Measurements from ENCODE around the gene ADAM21. TPM values are rescaled to one million over a fixed set of nuclear protein-coding genes. Genes with fewer than 3 reads are reported as not detected.

ADAM21 gene
- polyA plus RNA-seq, 1 donor from 2014 or later: 0.58 TPM

- H3K9me2 ChIP-seq (ENCODE audit: insufficient read depth, low read length): no peaks in the 10 kb centered on the region
- TF ChIP-seq EP300 (conservative IDR thresholded peaks at IDR 0.05; ENCODE audit: poor library complexity, severe bottlenecking) (no peak), REST (IDR thresholded peaks at IDR 0.05; ENCODE audit: borderline replicate concordance) (no peak), POLR2AphosphoS5 (IDR thresholded peaks at IDR 0.05) (no peak), EZH2 (IDR thresholded peaks at IDR 0.05; ENCODE audit: borderline replicate concordance, insufficient read depth, low read length, poor library complexity, severe bottlenecking) (no peak), MXI1 (conservative IDR thresholded peaks at IDR 0.05; ENCODE audit: poor library complexity, severe bottlenecking) (no peak), SMC3 (conservative IDR thresholded peaks at IDR 0.05; ENCODE audit: poor library complexity) (no peak), TAF1 (IDR thresholded peaks at IDR 0.05; ENCODE audit: low read depth) (no peak), CTCF (IDR thresholded peaks at IDR 0.05; ENCODE audit: poor library complexity, severe bottlenecking) (no peak)
- no peaks in the 10 kb centered on the region for H3K79me2 ChIP-seq (replicated peaks; ENCODE audit: insufficient read depth, low read length)
- H3K9ac ChIP-seq (ENCODE audit: low read length): no peak overlapping the region
- no peaks in the 10 kb centered on the region for H3F3A ChIP-seq (ENCODE audit: insufficient read depth, low read length, poor library complexity, severe bottlenecking)
- H2AFZ ChIP-seq (ENCODE audit: low read depth, low read length): no peak overlapping the region
- H3K4me2 ChIP-seq (ENCODE audit: low read length): no peak overlapping the region
- H4K20me1 ChIP-seq (ENCODE audit: insufficient read depth): no peaks in the 10 kb centered on the region
- peaks cover 8% of the 10 kb centered on the region for H3K9me3 ChIP-seq (ENCODE audit: low read length)
- no peak overlapping the region for H3K4me3 ChIP-seq (ENCODE audit: low read length)
- no peak overlapping the region for H3K27ac ChIP-seq (ENCODE audit: low read length)
- no peaks in the 10 kb centered on the region for H3K27me3 ChIP-seq (ENCODE audit: insufficient read depth, low read depth, low read length)
- no peaks in the 10 kb centered on the region for H3K36me3 ChIP-seq (ENCODE audit: insufficient read depth, low read length)
Measured at GRCh38 chr14:70498191-70498590, 46.2 kb downstream of the ADAM21 start.

Small RNA genes within 50 kb of the gene (small RNA-seq; reads per million reads assigned to genes)
- gene RNU6-659P: 0 reads per million in 3 experiments

Other genes starting within 250 kb of the ADAM21 start
- gene COX16, start 92.5 kb upstream of the ADAM21 start, polyA plus RNA-seq: 149 and 189 TPM in 2 replicates
- 27.0 and 27.7 TPM in 2 replicates for gene SYNJ2BP, start 35.1 kb upstream of the ADAM21 start, polyA plus RNA-seq
- gene ADAM20, start 82.8 kb downstream of the ADAM21 start, polyA plus RNA-seq: 0.57 and 0.74 TPM in 2 replicates
- 46.6 and 51.3 TPM in 2 replicates for gene MED6, start 148.5 kb downstream of the ADAM21 start, polyA plus RNA-seq
- 11.1 and 14.2 TPM in 2 replicates for gene TTC9, start 189.7 kb downstream of the ADAM21 start, polyA plus RNA-seq

Measured in neural cell (in vitro differentiated cells).